Measurements from ENCODE around the gene IFNGR2.
"Not testable (repeated sequence)": the region's sequence is repeated elsewhere in the genome, so short reads cannot be mapped to it uniquely, and the experiment has no call there.

IFNGR2 gene

DNA sequence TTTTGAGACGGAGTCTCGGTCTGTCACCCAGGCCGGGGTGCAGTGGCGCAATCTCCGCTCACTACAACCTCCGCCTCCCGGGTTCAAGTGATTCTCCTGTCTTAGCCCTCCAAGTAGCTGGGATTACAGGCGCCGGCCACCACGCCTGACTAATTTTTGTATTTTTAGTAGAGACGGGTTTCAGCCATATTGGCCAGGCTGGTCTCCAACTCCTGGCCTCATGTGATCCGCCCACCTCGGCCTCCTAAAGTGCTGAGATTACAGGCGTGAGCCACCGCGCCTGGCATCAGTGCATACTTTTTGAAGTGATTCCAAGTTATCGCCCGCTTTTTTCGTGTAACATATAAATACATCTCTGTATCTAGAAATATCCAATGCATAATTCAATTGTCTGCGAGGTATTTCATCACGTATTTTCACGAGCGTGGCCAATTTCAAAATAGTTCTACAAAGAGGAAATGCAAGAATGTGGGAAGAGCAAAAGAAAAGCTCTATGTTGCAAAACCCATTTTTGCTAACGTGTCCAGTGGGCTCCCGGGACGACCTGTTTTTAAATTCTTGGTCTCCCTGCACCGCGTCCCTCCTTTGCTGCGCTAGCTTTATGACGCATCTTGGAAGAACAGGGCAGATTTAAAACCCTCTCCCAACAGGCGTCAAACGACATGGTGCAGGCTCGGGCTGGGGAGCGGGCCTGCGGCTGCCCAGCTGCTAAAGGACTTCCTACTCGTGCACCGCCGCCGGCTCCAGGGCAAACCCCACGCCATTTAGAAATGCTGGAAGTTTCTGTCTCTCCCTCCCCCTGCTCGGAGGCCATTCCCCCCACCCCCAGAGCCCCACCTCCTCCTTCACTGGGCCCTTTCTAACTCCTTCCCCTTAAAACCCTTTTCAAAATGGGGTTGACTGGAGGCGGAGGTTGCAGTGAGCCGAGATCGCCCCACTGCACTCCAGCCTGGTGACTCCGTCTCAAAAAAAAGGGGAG is 923 bp upstream of the IFNGR2 start:
- peak; percentile 86 for DNase-seq (ENCODE audit: low spot score)

DNA sequence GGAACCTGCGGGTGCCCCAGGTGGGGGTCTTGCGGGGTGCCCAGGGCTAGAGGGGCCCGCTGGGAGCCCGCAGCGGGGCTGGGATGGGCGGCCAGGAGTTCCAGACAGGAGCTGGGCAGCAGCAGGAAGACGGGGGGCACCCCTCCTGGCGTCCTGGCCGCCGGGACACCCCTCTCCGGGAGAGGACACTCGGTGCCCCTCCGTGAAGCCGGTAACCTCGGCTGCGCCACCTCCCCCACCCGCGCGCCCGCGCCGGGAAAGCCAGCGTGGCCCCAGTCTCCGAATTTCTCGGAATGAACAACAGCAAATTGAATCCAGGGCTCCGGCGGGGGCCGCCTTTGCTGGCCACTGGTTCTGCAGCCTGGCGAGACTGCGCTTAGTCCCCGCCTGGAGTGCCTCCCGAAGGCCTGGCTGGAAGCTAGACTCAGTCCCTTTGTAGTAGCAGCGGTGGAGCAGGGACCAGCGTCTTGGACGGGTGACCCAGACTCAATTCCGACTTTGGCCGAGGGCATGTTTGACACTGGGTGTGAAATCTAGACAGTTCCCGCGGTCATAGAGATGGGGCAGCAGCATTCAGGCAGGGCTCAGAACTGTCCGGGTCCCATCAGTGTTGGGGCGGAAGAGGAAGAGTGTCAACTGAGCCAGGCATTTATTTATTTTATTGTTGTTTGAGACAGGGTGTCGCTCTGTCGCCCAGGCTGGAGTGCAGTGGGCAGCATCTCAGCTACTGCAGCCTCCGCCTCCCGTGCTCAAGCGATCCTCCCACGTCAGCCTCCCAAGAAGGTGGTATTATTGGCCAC is 773 bp downstream of the IFNGR2 start:
- peak; percentile 72 for DNase-seq (ENCODE audit: low spot score)

DNA sequence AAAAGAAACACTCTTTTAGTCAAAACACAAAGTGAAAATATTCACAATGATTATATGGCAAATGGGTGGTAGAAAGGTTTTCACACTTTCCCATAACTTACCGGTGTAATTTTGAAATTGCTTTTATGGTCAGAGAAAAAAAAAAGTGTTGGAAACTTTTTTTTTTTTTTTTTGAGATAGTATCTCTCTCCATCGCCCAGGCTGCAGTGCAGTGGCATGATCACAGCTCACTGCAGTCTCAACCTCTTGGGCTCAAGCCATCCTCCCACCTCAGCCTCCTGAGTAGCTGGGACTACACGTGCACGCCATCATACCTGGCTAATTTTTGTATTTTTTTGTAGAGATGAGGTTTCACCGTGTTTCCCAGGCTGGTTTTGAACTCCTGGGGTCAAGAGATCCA is 3.3 kb downstream of the IFNGR2 start:
- DNase-seq (ENCODE audit: low spot score): no peak

DNA sequence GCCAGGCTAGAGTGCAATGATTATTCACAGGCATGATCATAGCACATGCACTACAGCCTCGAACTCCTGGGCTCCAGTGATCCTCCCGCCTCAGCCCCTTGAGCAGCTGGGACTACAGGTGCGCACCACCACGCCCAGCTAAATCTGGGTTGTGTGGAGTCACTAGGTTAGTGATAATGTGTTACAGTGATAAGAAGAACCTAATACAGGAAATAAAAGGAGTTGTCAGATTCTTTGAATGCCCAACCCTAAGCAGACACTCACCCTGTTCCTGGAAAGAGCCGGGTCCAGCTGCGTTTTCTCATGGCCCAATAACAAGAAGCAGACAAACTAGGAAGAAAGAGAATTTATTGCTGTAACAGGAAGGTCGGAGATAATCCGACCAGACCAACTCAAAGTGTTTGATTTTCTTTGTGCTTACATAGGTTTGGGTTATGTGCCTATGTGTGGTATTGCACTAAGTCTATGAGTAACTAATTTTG is 8.8 kb downstream of the IFNGR2 start:
- no peak for DNase-seq (ENCODE audit: low spot score)

DNA sequence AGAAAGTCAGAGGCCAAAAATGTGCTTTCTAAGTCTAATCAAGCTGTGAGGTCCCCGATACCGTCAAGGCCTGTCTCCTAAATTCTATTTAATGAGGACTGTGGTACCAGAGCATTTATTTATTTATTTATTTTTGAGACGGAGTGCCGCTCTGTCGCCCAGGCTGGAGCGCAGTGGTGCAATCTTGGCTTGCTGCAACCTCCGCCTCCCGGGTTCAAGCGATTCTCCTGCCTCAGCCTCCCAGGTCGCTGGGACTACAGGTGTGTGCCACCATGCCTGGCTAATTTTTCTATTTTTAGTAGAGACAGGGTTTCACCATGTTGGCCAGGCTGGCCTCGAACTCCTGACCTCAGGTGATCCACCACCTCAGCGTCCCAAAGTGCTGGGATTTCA is 9.2 kb downstream of the IFNGR2 start:
- DNase-seq (ENCODE audit: low spot score): not testable (repeated sequence)

DNA sequence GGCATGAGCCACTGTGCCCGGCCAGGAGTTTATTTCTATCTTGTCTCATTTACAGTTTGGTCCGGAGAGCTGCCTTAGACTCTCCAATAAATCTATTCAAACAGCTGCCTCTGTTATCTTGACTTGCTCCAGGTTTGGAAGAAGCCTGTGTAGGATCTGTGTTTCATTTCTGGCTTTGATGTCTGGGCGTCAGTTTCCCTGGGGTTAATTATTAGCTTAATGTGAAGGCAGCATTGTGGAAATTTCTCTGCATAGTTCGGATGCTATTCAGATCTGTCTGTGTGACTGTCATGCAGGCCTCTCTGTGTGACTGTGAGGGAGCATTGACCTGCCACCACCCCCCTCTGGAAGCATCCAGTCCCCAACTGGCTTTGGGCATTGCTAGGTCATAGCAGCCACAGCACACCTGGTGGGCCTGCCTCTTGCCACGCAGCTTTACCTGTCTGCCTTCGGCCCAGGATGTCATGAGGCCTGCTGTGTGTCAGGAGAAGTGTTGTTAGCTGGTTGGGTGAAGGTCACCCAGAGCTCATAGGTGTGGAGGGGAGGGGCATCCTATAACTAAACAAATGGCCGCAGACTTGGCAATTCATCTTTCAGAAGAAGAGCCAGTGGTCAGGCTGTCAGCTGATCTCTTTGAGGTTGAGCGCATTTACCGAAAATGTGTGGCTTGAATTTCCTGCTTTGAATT is 9.8 kb downstream of the IFNGR2 start:
- DNase-seq (ENCODE audit: low spot score): no peak

DNA sequence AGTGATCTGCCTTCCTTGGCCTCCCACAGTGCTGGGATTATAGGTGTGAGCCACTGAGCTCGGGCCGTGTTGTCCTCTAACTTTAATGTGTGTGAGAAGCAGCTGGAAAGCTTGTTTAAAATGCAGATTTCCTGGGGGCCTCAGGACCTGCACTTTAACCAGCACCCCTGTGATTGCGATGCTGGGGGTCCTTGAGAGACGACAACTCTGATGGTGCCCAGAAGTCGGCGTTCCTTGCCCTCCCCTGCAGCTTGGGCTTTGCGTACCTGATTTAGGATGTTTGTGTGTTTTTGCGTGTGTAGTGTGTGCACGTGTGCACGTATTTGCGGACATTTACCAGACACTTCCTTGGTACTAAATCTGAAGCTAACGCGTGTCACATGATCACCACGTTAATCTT is 10.9 kb downstream of the IFNGR2 start:
- no peak for DNase-seq (ENCODE audit: low spot score)

DNA sequence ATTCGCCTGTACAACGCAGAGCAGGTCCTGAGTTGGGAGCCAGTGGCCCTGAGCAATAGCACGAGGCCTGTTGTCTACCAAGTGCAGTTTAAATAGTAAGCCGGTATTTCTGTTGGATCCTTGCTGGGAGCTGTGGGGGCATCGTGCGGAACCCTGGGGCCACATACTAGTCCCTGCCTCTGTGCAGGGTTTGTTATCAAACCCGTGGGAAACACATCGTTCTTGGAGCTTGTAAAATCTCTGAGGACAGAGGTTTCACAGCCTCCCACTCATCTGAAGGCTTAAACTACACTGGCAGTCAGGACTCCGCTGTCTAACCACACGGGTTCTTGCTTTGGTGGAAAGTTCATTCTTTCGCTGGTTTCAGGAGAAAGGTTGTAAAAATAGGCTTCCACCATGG is 11.7 kb downstream of the IFNGR2 start:
- DNase-seq (ENCODE audit: low spot score): no peak

DNA sequence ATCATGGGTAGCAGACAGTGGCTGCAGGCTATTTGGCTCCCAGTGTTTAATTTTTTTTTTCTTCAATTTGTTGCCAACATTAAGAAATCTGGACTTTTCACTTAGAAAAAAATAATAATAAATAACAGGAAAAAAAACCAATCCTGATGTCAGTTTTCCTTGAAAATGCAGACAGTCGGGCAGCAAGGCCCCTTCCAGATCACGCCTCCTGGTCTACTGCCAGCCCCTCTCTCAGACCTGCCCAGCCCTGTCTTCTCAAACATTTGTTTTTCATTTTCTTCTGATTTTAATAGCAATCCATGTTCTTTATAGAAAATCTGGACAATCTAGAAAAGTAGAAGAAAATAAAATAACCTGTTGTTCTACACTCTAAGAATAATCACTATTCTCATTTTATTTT is 15.5 kb downstream of the IFNGR2 start:
- peak; percentile 66 for DNase-seq (ENCODE audit: low spot score)

DNA sequence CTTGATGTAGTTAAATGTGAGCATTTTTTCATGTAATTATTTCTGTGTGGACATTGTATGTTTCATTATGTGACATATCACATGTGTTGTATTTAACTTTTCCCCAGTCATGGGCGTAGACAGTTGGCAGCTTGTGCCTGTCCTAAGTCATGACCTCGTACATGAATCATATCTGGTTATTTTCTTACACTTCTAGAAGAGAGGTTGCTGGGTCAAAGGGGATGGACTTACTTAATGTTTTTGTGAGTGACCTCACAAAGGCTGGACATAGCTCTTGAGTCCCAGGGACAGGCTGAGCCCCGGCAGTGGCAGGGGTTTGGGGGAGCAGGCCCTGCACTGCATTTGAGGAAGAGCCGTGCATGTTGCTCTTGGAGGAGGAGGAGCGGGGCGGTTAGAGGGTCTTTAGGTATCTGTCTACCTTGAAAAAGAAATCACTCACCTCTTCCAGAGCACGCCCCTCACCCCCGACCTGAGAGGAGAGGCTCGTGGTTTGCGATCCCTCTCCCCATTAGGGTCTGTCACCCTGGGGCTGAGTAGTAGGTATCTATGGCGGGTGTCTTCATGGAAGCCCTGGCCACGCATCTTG is 16.4 kb downstream of the IFNGR2 start:
- peak; percentile 51 for DNase-seq (ENCODE audit: low spot score)

DNA sequence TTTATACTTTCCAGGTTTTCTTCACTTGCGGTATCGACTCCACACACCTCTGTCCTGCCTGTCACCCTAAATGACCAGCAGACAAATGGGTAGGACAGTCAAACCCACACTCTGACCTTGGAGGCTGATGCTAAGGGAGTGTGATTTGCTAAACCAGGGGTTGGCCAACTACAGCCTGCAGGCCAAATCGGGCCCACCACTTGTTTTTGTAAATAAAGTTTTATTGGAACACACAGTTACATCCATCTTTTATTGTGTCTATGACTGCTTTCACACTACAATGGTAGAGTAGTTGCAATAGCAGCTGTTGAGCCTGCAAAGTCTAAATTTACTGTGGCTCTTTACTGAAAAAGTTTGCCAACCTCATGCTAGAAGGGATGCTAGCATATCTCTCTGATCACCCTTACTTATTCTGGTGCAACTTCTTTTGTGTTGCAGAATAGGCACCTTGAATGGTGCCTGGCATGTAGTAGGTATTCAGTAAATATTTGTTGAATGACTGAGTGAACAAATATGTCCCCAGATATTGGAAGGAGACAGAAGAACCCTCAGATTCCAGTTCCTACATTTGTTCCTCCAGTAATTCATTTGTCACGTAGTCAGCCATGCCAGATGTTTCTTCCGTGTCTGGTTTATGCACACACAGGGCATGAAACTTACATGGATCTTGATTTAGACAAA is 18.6 kb downstream of the IFNGR2 start:
- DNase-seq (ENCODE audit: low spot score): no peak

DNA sequence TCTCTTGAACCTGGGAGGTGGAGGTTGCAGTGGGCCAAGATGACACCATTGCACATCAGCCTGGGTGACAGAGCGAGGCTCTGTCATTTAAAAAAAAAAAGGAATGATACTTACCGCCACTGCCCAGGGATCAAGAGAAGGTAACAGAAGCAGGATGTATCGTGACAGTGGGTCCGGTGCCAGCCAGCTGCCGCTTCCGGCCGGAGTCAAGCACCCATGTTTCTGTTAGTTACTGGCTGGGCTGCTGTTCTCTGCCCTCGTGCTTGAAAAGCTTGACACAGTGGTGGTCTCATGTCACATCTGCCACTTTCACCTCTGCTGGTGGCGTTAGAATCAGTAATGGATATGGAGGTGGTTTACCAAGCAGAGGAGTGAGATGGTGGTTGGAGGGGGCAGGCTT is 21.0 kb downstream of the IFNGR2 start:
- no peak for DNase-seq (ENCODE audit: low spot score)

DNA sequence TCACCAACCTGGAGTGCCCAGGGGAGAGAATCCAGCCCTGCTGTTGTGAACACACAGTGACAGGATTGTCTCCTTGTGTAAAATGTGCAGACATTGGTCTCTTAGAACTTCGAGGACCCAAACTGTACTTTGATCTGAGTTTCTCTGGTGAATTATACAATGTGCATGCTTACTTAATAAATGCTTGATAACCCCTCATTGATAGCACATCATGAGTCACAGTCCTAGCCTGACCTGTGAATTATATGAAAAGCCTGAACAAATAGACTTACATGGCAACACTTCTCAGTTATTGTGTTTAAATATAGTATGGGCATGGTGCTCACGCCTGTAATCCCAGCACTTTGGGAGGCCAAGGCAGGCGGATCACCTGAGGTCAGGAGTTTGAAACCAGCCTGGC is 22.6 kb downstream of the IFNGR2 start:
- DNase-seq (ENCODE audit: low spot score): no peak

DNA sequence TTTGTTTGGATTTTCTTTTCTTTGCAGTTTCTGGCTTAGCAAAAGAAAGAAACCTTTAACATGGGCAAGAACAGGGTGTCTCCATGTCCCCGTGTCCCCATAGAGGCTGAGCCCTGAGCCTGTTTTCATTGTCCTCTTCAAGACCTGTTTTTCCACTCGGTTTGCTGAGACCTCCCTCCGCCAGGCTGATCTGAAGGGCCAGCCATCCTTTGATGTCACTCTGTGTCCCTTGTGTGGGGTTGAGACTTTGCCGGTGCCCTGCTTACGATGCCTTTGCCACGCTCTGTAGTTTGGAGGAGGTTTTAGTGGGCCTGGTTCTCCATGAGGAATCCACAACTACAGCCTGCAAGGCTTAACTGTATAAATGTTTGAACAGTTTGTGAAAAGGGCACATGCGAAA is 23.8 kb downstream of the IFNGR2 start:
- DNase-seq (ENCODE audit: low spot score): no peak

DNA sequence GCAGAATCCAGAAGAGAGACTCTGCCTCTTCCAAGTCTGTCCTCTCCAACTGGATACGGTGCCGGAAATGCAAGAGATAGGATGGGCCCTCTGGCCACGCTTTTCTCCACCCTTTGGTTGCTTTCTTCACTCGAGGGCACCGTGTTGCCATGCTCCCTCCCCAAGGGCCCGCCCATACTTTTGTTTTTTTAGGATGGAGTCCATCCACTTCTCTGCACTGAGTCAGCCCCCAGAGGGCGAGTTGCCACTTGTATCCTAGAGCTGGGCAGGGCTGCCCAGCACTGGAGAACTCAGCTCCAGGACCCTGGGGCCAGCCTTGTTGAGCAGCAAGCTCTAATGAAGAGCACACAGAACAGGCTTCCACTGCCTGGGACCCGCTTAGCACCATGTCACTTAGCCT is 25.5 kb downstream of the IFNGR2 start:
- peak; percentile 47 for DNase-seq (ENCODE audit: low spot score)

DNA sequence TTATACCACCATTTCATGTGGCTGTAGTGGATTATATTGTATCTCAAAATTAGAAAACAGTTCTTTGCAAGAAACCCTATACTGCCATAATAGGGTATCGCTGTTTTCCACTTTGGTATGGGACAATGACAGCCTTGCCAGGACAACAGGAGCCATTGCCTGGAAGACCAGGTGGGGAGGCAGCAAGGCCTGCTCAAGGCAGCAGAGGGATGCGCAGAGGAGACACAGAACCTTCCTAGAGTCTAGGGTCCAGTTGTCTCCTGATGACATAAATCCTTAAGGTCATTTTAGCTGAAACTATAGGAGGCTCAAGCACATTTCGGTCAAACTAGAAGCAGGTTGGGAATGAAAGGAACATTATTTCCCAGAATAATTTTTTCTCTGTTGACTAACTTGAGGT is 27.6 kb downstream of the IFNGR2 start:
- no peak for DNase-seq (ENCODE audit: low spot score)

DNA sequence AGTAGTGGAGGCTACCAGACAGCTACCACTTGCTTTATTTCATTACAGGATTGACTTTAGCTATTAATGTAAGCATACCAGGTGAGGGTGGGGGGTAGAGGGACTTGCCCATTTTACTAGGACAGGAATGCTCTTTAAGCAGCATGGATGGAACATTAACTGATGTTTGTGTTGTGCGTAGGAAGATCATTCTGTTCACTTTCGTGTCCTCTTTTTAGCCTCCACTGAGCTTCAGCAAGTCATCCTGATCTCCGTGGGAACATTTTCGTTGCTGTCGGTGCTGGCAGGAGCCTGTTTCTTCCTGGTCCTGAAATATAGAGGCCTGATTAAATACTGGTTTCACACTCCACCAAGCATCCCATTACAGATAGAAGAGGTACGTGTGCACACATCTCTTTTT is 29.3 kb downstream of the IFNGR2 start:
- no peak for DNase-seq (ENCODE audit: low spot score)

DNA sequence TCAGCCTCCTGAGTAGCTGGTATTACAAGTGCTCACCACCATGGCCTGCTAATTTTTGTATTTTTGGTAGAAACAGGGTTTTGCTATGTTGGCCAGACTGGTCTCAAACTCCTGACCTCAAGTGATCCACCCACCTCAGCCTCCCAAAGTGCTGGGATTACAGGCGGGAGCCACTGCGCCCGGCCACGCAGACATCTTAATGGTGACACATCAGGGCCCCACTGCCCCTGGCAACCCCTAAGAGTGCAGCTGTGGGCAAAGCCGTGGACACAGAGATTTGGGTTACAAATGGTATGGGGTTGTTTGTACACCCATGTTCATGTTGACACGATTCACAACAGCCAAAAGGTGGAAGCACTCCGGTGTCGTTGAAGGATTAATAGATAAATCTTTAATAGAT is 29.8 kb downstream of the IFNGR2 start:
- DNase-seq (ENCODE audit: low spot score): no peak

DNA sequence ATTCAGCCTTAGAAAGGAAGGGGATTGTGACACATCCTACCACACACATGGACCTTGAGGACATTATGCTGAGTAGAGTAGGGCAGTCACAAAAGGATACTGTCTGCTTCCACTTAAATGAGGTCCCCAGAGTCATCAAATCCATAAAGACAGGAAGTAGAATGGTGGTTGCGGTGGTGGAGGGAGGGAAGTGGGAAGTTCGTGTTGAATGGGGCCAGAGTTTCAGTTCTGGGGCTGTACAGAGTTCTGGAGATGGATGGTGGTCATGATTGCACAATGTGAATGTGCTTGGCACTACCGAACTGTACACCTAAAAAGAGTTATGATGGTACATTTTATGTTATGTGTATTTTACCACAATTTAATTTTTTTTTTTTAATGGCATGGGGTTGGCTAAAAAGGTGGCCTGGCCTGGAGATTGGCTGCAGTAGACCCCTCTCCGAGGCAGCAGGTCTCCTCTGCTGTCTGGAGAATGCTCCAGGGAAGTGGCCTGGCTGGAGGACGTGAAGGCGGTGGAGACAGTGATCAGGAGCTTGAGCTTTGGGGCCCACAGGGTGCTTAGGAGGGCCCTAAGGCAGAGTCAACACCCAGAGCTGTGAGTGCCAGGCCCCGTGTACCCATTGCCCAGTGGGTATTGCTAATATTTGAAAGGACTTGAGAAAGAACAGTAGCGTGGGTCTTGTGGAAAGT is 30.4 kb downstream of the IFNGR2 start:
- DNase-seq (ENCODE audit: low spot score): no peak

DNA sequence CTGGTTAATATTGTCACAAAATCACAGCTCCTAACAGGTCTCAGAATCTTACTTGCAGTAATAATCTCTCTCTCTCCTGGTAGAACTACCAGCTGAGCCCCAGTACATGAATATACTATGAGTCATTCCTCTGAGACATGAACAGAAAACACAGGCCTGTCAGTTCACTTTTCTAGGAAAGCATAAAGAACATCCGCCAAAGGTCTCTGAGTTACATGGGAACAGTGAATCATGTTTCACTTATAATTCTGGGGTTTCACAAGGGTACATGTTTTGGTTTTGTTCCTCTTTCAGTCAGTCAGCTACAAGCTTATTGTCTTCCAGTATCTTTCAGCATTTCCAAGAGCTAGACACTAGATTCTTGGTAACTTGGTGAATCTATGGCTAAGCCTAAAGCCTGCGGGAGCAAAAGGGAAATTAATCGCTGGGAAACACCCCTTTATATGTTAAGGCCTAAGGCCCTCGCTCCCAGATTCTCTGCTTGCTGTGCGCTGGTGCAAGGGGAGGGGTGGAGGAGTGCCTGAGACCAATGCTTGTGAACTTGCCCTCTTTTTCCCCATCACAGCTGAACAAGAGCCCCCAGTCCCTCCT is 31.7 kb downstream of the IFNGR2 start:
- DNase-seq (ENCODE audit: low spot score): peak; percentile 88

All from GM03348 (cell line).